GM20431 (cell line): ENCODE data around the gene MUC21.
"Not testable (repeated sequence)": the region's sequence is repeated elsewhere in the genome, so short reads cannot be mapped to it uniquely, and the experiment has no call there.

Experiments
- in situ Hi-C: fragments of 300-500 bp; cut with MseI, MboI; formaldehyde crosslinking; loops from one replicate; pipeline ENCODE4 v1.15.0; 2020; ENCODE audit warnings: low sequenced_read_pairs; ENCODE audit not compliant: unreplicated experiment

The MUC21 gene

DNA sequence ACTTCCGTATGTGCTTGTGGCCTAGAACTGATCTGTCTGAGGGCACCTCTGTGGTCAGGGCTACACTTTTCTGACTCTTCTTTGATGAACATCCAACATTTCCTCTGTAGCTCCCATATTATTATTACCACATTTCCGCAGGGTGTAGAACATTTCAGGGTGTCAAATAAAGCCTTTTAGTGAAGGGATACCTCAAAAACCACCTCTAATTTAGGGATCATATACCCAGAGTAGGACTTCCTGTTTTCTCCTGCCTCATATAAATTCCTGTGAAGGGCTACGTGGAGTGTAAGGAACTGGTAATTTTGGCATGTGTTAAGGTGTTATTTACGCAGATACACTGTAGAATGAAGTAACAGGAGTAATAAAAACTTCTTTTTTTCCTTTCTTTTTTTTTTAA lies 21.3 kb downstream of the MUC21 start:
- in situ Hi-C loops, result no loop called here

DNA sequence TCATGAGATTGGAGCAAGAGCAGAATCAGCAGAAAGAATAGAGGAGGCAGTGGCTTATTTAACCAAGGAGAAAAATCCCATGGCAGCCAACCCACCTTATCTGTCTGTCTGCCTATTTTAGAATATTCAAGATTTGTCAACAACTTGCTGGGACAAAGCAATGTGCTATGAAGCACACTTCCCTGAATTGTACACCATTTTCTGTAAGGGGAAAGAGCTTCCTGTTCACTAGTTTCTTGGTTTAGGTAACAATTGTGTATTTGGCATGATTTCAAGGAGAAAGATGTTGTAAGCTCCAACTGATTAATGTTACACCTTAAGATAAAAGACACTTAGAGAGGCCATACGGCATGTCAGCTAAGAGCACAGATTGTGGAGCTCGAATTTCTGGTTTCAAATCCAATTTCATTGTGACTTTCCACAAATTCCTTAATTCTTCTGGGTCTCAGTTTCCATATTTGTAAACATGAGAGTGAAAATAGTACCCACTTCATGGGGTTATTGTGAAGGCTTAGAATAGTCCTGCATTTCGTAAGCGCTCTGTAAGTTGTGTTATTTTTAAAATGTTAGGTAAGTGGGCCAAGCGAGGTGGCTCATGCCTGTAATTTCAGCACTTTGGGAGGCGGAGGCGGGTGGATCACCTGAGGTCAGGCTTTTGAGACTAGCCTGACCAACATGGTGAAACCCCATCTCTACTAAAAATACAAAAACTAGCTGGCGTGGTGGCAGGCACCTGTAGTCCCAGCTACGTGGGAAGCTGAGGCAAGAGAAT lies 21.9 kb downstream of the MUC21 start:
- in situ Hi-C loops, result no loop called here

DNA sequence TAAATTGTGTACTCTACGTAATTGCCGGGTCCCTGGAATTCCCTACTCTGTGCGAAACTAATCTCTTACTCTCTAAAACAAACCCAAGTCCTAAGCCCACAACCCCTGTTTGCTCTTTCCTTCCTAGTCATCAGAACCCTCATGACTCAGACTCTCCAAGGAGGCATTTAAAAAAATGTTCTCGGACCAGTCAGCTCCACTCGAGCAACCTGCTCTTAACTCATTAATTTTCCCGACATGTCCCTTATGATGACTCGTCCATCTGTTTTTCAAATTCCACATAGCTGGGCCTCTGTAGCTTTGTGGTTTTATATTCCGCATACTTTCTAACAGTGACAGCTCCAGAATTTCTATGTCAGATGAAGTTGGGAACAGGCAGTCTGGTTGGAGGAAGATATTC lies 24.2 kb downstream of the MUC21 start:
- in situ Hi-C loops, result no loop called here

DNA sequence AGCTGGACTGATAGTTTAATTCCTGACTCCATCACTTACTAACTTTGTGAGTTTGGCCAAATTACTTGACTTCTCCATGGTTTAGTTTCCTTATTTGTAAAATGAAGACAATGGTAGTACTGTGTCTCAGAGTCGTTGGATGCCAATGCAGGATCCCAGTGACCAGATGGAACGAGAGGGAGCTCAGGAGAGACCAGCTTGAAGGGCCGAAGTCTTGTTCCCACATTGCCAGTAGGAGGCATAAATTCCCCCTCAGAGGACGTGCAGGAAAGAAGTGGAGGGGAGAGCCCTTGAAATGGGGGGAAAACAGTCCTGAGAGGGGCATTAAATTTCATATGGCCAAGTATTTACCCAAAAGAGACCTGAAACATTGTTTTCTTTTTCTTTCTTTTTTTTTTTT lies 24.6 kb downstream of the MUC21 start:
- in situ Hi-C loops, result no loop called here

DNA sequence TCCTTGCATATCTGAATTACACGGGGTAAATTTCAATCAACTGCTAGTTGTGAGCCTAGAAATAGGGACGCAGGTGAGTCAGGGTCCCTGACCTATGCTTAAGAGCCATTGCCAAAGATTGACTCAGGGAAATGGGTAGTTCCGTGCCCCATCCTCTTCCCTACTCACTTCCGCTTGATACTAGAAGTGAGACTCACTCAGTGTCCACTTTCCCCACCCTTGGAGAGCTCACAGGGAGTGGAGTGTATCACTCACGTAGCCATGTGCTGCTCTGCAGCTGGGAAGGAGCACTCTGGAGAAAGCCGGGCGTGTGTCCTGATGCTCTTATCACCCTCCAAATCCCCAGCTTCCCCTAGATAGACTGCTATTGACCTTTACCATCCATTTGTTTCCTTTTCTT lies 26.2 kb downstream of the MUC21 start:
- in situ Hi-C loops, result no loop called here

DNA sequence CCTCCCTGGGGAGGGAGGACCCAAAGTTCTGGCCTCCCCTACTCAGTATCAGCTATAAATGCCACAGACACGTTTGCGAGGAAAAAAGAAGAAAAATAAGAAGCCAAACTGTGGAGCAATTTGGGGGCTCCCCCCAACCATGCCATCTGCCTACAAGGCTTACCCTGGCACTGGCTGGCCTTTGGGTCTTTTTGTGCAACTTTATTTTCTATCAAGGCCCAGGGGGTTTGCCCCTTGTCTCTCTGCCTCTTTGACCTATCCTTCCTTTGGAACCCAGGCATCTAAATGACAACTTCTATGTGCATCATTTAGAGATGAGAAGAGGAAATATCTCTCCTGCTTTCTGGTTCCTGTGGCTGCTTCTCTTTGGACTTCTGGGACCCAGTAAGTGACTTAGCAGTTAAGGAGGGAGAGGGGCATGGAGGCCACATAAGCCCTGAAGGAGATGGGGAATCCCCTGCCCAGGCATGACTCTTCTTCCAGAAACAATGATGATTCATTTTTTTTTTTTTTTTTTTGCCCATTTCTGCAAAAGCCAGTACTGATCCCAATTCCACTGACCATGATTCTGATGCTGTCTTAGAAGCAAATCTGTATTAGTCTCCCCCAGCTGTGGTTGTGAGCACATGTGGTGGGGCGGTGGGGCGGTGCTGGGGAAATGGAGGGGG lies 27.0 kb downstream of the MUC21 start, which contains the start of gene MUC22:
TSS of gene MUC22 (plus strand) at position 82 of the 668 bp plus-strand sequence. CDS start at position 315, 233 bp downstream.
- in situ Hi-C loops, result no loop called here

DNA sequence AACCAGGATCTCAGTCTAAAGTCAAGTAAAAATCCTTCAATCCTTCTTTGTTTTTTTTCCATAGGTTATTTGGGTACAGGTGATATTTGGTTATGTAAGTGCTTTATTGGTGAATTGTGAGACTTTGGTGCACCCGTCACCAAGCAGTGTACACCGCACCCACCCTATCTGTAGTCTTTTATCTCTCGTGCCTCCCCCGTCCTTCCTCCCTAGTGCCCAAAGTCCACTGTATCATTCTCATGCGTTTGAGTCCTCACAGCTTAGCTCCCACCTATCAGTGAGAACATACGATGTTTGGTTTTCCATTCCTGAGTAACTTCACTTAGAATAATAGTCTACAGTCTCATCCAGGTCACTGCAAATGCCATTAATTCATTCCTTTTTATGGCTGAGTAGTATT lies 27.6 kb downstream of the MUC21 start:
- in situ Hi-C loops, result no loop called here

DNA sequence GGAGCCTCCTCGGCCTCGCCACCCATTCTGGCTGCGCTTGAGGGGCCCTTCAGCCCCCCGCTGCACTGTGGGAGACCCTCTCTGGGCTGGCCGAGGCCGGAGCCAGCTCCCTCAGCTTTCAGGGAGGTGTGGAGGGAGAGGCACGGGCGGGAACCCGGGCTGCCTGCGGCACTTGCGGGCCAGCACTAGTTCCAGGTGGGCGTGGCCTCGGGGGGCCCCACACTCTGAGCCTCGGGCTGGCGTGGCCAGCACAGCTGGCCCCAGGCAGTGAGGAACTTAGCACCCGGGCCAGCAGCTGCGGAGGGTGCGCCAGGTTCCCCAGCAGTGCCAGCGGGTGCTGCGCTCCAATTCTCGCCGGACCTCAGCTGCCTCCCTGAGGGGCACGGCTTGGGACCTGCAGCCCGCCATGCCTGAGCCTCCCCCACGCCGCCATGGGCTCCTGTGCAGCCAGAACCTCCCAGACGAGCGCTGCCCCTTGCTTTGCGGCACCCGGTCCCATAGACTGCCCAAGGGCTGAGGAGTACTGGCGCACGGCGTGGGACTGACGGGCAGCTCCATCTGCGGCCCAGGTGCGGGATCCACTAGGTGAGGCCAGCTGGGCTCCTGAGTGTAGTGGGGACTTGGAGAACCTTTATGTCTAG lies 33.3 kb downstream of the MUC21 start:
- in situ Hi-C loops, result no loop called here

DNA sequence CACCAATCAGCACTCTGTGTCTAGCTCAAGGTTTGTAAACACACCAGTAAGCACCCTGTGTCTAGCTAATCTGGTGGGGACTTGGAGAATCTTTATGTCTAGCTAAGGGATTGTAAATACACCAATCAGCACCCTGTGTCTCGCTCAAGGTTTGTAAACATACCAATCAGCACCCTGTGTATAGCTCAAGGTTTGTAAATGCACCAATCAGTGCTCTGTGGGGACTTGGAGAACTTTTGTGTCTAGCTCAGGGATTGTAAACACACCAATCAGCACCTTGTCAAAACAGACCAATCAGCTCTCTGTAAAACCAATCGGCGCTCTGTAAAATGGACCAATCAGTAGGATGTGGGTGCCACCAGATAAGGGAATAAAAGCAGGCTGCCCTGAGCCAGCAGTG lies 33.9 kb downstream of the MUC21 start:
- in situ Hi-C loops, result not testable (repeated sequence)

DNA sequence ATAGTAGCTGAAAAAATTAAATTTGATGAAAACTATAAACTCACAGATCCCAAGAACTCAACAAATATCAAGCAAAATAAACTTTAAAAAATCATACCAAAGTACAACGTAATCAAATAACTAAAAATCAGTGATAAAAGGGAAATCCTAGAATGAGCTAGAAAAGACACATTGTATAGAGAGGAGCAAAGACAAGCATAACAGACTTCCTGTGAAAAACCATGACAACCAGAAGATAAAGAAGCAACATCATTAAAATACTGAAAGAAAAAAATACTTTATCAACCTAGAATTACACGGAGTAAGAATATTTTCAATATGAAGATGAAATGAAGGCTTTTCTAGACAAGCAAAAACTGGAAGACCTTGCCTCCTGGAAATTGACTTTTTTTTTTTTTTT lies 36.5 kb downstream of the MUC21 start:
- in situ Hi-C loops, result no loop called here

DNA sequence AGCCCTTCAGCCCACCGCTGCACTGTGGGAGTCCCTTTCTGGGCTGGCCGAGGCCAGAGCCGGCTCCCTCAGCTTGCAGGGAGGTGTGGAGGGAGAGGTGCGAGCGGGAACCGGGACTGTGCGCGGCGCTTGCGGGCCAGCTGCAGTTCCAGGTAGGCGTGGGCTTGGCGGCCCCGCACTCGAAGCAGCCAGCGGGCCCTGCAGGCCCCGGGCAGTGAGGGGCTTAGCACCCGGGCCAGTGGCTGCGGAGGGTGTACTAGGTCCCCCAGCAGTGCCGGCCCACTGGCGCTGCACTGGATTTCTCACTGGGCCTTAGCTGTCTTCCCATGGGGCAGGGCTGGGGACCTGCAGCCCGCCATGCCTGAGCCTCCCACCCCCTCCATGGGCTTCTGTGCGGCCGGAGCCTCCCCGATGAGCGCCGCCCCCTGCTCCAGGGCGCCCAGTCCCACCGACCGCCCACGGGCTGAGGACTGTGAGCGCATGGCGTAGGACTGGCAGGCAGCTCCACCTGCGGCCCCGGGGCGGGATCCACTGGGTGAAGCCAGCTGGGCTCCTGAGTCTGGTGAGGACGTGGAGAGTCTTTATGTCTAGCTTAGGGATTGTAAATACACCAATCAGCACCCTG lies 37.2 kb downstream of the MUC21 start:
- in situ Hi-C loops, result not testable (repeated sequence)

DNA sequence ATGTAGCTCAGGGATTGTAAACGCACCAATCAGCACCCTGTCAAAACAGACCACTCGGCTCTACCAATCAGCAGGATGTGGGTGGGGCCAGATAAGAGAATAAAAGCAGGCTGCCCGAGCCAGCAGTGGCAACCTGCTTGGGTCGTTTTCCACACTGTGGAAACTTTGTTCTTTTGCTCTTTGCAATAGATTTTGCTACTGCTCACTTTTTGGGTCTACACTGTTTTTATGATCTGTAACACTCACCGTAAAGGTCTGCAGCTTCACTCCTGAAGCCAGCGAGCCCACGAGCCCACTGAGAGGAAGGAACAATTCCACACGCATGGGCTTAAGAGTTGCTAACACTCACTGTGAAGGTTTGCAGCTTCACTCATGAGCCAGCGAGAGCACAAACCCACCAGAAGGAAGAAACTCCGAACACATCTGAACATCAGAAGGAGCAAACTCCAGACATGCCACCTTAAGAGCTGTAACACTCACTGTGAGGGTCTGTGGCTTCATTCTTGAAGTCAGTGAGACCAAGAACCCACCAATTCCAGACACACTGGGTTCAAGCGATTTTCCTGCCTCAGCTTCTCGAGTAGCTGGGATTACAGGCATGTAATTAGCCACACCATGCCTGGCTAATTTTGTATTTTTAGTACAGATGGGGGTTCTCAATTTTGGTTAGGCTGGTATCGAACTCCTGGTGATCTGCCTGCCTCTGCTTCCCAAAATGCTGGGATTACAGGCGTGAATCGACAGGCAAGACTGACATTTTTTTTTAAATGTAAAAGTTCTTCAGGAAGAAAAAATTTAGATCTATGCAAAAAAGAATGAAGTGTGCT lies 38.4 kb downstream of the MUC21 start:
- in situ Hi-C loops, result not testable (repeated sequence)

DNA sequence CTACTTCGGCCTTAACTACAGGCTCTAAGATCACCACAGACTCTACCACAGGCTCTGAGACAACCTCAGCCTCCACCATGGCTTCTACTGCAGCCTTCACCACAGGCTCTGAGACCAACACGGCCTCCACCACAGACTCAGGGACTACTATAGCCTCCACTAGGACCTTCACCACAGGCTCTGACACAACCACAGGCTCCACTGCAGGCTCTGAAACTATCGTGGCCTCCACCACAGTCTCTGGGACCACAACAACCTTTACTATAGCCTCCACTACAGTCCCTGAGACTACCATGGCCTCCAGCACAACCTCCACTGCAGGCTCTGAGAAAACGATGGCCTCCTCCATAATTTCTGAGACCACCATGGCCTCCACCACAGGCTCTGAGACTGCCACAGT lies 42.1 kb downstream of the MUC21 start:
- in situ Hi-C loops, result no loop called here

DNA sequence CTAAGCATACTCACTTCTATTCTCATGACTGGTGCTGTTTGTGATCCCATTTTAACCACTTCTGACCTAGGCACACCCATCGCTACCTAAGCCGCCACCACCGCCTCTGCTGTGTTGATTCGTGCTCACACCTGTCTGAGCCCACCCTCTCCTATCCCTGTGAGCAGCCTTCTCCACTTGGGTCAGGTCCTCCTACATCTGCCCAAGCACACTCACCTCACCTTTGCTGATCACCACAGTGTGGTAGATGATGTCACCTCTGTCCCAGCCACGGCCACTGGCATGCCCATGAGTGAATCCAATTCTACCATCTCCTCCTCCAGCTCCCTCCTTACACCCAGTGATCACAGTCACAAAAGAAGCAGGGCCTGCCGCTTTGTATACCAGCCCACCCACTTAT lies 47.6 kb downstream of the MUC21 start:
- in situ Hi-C loops, result no loop called here

DNA sequence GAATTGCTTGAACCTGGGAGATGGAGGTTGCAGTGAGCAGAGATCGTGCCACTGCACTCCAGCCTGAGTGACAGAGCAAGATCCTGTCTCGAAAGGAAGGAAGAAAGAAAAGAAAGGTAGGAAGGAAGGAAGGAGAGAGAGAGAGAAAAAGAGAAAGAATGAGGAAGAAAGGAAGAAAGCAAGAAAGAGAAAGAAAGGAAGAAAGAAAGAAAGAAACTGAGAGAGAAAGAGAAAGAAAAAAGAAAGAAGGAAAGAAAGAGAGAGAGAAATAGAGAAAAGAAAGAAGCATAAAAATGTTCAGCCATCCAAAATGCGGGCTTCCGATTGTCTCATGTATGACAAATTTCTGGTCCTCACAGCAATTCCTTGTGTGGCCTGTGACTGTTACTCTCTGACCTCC lies 49.6 kb downstream of the MUC21 start:
- in situ Hi-C loops, result no loop called here

DNA sequence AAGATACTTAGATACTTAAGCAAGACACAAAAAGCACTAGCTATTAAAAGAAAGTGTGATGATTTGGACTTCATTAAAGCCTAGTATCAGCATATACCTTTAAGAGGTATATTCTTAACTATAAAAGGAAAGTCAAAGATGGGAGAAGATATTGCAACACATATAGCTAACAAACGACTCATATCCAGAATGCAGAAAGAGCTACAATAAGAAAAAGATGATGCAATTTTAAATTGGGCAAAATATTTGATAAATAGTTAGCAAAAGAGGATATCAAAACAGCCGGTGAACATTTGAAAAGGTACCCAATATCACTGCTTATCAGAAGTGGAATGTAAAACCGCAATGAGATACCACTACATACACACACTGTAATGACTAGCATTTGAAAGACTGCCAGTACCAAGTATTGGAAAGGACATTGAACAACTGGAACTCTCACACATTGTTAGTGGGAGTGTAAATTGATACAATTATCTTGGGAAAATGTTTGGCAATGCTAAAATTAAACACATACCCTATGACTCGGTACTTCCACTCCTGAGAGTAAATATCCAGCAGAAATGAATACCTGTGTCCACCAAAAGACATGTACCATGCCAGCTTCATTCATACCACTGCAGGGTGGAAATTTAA lies 52.5 kb downstream of the MUC21 start:
- in situ Hi-C loops, result no loop called here

DNA sequence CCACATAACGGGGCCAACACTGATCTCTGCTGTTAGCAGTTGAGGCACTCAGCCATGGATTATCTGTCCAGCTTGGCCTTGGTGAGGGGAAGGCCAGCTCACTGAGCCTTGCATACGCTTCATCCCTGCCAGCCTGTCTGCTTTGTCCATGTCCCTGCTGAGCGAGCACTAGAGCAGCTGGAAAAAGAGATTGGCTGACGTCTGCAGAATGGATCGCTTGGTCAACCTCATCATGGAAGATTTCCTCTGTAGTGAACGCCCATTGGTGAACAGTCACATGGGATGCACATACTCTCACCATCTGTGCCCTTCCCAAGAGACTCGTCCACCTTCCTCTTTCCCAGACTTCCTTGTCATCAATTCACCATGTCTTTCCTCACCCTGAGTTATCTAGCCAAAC lies 53.7 kb downstream of the MUC21 start:
- in situ Hi-C loops, result no loop called here

DNA sequence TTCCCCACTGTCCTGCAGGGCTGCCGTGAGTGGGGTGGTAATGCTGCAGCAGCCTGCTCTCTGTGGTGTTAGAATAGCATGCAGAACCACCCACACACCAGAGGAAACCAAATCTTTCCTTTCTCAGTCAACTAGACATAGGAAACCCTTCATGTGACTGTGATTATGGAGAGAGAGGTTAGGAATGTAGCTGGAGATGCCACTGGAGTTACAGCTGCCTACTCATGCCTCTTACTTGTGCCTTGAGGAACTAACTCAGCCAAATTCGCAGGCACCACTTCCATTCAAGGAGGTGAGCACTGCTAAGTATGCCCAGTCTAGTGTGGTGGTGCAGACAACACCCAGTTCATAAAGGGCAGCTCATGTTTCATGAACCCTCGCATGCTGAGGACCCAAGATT lies 54.2 kb downstream of the MUC21 start:
- in situ Hi-C loops, result no loop called here

DNA sequence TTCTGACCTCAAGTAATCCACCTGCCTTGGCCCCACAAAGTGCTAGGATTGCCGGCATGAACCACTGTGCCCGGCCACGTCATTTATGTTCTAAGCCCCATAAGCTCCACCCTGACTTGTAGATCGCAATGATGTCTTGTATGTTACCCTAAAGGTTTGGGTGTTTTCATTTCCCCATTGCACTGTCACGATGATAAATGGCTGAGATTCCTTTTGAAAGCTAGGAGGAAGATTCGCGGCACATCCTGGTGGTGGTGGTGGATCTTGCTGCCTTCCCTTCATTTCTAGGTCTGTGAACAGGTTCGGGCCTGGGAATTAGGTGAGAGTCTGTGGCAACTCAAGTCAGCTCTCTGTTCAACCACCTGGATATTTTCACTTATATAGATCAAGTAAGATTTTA lies 55.0 kb downstream of the MUC21 start:
- in situ Hi-C loops, result no loop called here
